Neural progenitor cell (in vitro differentiated cells): Measurements from ENCODE around the gene GCK. TPM values are rescaled to one million over a fixed set of nuclear protein-coding genes. Genes with fewer than 3 reads are reported as not detected.

Experiments
- DNase-seq: peaks from one replicate; pipeline ENCODE4 v3.0.0-alpha.2; 2016; ENCODE audit warnings: low spot score
- H2AFZ ChIP-seq: fragments of 200-600 bp; sonication (generic); replicated peaks from 2 replicates; pipeline ENCODE4 v1.6.1; 2016; ENCODE audit warnings: antibody characterized with exemption
- H3F3A ChIP-seq: fragments of 200-600 bp; sonication (generic); 2 replicates; pipeline ENCODE4 v1.6.1; 2016; ENCODE audit warnings: antibody characterized with exemption, low read depth
- H3K27ac ChIP-seq: fragments of 200-600 bp; sonication (generic); 2 replicates; pipeline ENCODE4 v1.5.1; 2016; ENCODE audit warnings: mild to moderate bottlenecking
- H3K27me3 ChIP-seq: fragments of 200-600 bp; sonication (generic); 2 replicates; pipeline ENCODE4 v1.6.1; 2016; ENCODE audit warnings: mild to moderate bottlenecking, moderate library complexity
- H3K36me3 ChIP-seq: fragments of 200-600 bp; sonication (generic); 2 replicates; pipeline ENCODE4 v1.5.1; 2016
- H3K4me1 ChIP-seq: fragments of 200-600 bp; sonication (generic); 2 replicates; pipeline ENCODE4 v1.6.1; 2016; ENCODE audit warnings: mixed run types
- H3K4me2 ChIP-seq: fragments of 200-600 bp; sonication (generic); 2 replicates; pipeline ENCODE4 v1.6.1; 2016
- H3K4me3 ChIP-seq: fragments of 200-600 bp; sonication (generic); 2 replicates; pipeline ENCODE4 v1.5.1; 2016
- H3K79me2 ChIP-seq: fragments of 200-600 bp; sonication (generic); 2 replicates; pipeline ENCODE4 v1.6.1; 2016; ENCODE audit warnings: low read depth
- H3K9ac ChIP-seq: fragments of 200-600 bp; sonication (generic); 2 replicates; pipeline ENCODE4 v1.6.1; 2016
- H3K9me3 ChIP-seq: fragments of 200-600 bp; sonication (generic); 2 replicates; pipeline ENCODE4 v1.5.1; 2016; ENCODE audit warnings: low read depth
- H4K20me1 ChIP-seq: fragments of 200-600 bp; sonication (generic); 2 replicates; pipeline ENCODE4 v1.6.1; 2016; ENCODE audit warnings: low read depth
- H3K27ac Mint-ChIP-seq: 3 replicates; pipeline ENCODE4 v1.8.0; 2021; ENCODE audit warnings: mixed read lengths
- H3K27me3 Mint-ChIP-seq: 2 replicates; pipeline ENCODE4 v1.8.0; 2022; ENCODE audit warnings: low read depth, mild to moderate bottlenecking, inconsistent platforms, moderate library complexity, mixed read lengths; ENCODE audit not compliant: insufficient read depth
- H3K36me3 Mint-ChIP-seq: 3 replicates; pipeline ENCODE4 v1.8.0; 2021; ENCODE audit warnings: mixed read lengths
- H3K4me1 Mint-ChIP-seq: 3 replicates; pipeline ENCODE4 v1.8.0; 2021; ENCODE audit warnings: mixed read lengths
- H3K4me3 Mint-ChIP-seq: 3 replicates; pipeline ENCODE4 v1.8.0; 2021; ENCODE audit warnings: mild to moderate bottlenecking, moderate library complexity, mixed read lengths
- H3K9me3 Mint-ChIP-seq: 3 replicates; pipeline ENCODE4 v1.8.0; 2020; ENCODE audit warnings: mixed read lengths
- EZH2 ChIP-seq: fragments of 200-600 bp; sonication (generic); IDR thresholded peaks from 2 replicates; pipeline ENCODE4 v1.6.1; 2017; ENCODE audit warnings: antibody characterized with exemption, mild to moderate bottlenecking, moderate library complexity
- EZH2phosphoT487 ChIP-seq: fragments of 200-600 bp; sonication (generic); IDR thresholded peaks from 2 replicates; pipeline ENCODE4 v1.6.1; 2017; ENCODE audit warnings: antibody characterized with exemption
- total RNA-seq: library from RNA; depleted of rRNA; stranded (reverse); fragments of >200 nt; gene quantifications from 2 replicates; pipeline ENCODE4 v1.2.3, GENCODE V29; 2015; ENCODE audit warnings: low replicate concordance
- TF ChIP-seq, protein P1 (sequence below): fragments of 200-600 bp; sonication (generic); IDR thresholded peaks from 2 replicates; pipeline ENCODE4 v1.5.1; 2017; ENCODE audit warnings: antibody characterized with exemption, mild to moderate bottlenecking

Gene GCK
- total RNA-seq, 1 donor from 2014 or later = not detected

DNA sequence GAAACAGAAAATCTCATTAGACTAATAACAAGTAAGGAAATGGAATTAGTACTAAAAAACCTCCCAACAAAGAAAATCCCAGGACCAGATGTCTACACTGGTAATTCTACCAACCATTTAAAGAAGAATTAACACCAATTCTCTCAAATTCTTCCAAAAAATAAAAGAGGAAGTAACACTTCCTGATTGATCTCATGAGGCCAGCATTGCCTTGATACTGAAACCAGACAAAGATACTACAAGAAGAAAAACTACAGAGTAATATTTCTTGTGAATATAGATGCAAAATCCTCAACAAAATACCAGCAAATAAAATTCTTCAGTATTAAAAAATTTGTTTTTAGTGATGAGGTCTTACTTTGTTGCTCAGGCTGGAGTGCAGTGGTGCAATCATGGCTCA lies 21.3 kb downstream of the GCK start:
- H3K4me1 ChIP-seq = peaks cover 12% of the 10 kb centered on the region
- Mint-ChIP-seq H3K4me1 (peaks cover 10% of the 10 kb centered on the region), H3K9me3 (peaks cover 6% of the 10 kb centered on the region), H3K36me3 (no peaks in the 10 kb centered on the region), H3K27ac (no peak overlapping the region), H3K4me3 (no peak overlapping the region), H3K27me3 (peaks cover 3% of the 10 kb centered on the region)
- H3K36me3 ChIP-seq = no peaks in the 10 kb centered on the region
- H3K27ac ChIP-seq = no peak overlapping the region
- H3K4me3 ChIP-seq = no peak overlapping the region
- H4K20me1 ChIP-seq = no peaks in the 10 kb centered on the region
- no peak for TF ChIP-seq EZH2phosphoT487
- TF ChIP-seq, protein P1, sequence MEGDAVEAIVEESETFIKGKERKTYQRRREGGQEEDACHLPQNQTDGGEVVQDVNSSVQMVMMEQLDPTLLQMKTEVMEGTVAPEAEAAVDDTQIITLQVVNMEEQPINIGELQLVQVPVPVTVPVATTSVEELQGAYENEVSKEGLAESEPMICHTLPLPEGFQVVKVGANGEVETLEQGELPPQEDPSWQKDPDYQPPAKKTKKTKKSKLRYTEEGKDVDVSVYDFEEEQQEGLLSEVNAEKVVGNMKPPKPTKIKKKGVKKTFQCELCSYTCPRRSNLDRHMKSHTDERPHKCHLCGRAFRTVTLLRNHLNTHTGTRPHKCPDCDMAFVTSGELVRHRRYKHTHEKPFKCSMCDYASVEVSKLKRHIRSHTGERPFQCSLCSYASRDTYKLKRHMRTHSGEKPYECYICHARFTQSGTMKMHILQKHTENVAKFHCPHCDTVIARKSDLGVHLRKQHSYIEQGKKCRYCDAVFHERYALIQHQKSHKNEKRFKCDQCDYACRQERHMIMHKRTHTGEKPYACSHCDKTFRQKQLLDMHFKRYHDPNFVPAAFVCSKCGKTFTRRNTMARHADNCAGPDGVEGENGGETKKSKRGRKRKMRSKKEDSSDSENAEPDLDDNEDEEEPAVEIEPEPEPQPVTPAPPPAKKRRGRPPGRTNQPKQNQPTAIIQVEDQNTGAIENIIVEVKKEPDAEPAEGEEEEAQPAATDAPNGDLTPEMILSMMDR = no peak
- no peak for TF ChIP-seq EZH2
- H3K27me3 ChIP-seq = no peaks in the 10 kb centered on the region
- H2AFZ ChIP-seq = no peak overlapping the region
- H3K79me2 ChIP-seq = no peaks in the 10 kb centered on the region
- H3F3A ChIP-seq = no peaks in the 10 kb centered on the region
- H3K9me3 ChIP-seq = no peaks in the 10 kb centered on the region
- H3K9ac ChIP-seq = no peak overlapping the region
- H3K4me2 ChIP-seq = no peak overlapping the region
- no peak for DNase-seq

DNA sequence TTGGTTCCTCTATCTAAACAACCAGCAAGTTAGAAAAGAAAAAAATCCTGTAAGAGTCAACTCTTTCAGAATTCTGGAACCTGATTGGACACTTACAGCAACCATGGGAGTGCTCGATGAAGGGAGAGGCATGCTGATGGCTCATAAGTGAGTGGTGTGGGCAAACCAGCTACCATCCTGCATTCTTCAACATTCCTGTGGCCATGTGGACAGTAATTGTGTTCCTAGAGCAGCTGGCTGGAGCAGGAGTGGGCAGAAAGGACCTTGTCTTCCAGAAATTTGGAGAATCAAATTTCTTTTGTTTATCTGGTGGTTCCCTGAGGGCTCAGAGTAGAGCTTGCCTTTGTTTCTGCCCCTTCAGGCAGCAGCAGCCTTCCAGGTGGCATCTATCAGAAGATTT lies 25.6 kb downstream of the GCK start:
- H3K9me3 Mint-ChIP-seq = no peaks in the 10 kb centered on the region
- no peaks in the 10 kb centered on the region for H3K27me3 ChIP-seq
- no peak overlapping the region for H3K4me3 ChIP-seq
- H4K20me1 ChIP-seq = no peaks in the 10 kb centered on the region
- no peaks in the 10 kb centered on the region for H3K36me3 ChIP-seq
- no peaks in the 10 kb centered on the region for H3K79me2 ChIP-seq
- H3K9me3 ChIP-seq = no peaks in the 10 kb centered on the region
- no peak overlapping the region for H3K27ac Mint-ChIP-seq
- H3K36me3 Mint-ChIP-seq = no peaks in the 10 kb centered on the region
- no peak overlapping the region for H3K27ac ChIP-seq
- no peak overlapping the region for H3K9ac ChIP-seq
- H3K4me1 Mint-ChIP-seq = peaks cover 10% of the 10 kb centered on the region
- no peak overlapping the region for H3K4me3 Mint-ChIP-seq
- H2AFZ ChIP-seq = peak overlapping the region; percentile 77
- DNase-seq = peak; percentile 42
- TF ChIP-seq EZH2 (no peak), EZH2phosphoT487 (no peak)
- TF ChIP-seq, protein P1 = no peak
- peak overlapping the region; percentile 10 for H3K4me2 ChIP-seq
- H3F3A ChIP-seq = no peaks in the 10 kb centered on the region
- H3K4me1 ChIP-seq = peaks cover 12% of the 10 kb centered on the region
- H3K27me3 Mint-ChIP-seq = peaks cover 5% of the 10 kb centered on the region

DNA sequence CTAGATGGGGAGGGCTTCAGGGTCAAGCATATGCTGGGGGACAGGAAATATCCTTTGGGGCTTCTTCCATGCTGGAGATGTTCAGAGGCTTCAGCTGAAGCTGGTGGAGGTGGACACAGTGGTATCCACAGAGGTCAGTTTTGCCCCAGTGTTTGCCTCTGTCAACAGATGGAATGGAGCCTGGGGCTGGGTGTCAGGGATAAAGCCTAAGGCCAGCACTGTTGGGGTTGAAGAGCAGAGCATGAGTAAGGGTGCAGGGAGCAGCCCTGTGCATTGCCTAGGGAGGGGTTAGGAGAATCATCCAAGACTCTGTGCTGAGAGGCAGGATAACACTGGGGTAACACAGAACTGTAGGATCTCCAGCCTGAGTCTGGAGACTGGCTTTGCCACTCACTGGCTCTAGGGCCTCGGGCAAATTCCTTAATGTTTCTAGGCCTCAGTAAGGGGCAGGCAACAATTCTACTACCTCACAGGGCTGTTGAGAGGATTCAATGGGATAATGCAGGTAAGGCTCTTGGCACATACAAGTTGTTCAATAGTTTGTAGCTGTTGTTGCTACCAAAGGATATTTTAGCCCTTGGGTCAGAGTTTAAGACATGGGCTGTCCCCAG lies 26.3 kb downstream of the GCK start:
- Histone ChIP-seq H3K36me3 (no peaks in the 10 kb centered on the region), H3F3A (no peaks in the 10 kb centered on the region), H3K4me3 (no peak overlapping the region), H3K4me1 (peaks cover 12% of the 10 kb centered on the region), H4K20me1 (no peaks in the 10 kb centered on the region), H3K27ac (no peak overlapping the region), H3K9me3 (no peaks in the 10 kb centered on the region), H3K27me3 (no peaks in the 10 kb centered on the region), H3K79me2 (no peaks in the 10 kb centered on the region), H3K4me2 (no peak overlapping the region), H2AFZ (peak overlapping the region; percentile 77), H3K9ac (no peak overlapping the region)
- DNase-seq = no peak
- Mint-ChIP-seq H3K36me3 (no peaks in the 10 kb centered on the region), H3K27ac (no peak overlapping the region), H3K4me3 (no peak overlapping the region), H3K4me1 (peaks cover 12% of the 10 kb centered on the region), H3K27me3 (peaks cover 5% of the 10 kb centered on the region), H3K9me3 (no peaks in the 10 kb centered on the region)
- TF ChIP-seq, protein P1 = no peak
- TF ChIP-seq EZH2phosphoT487 = no peak
- no peak for TF ChIP-seq EZH2
